Measurements from ENCODE around the gene LCP1.

The LCP1 gene

GRCh38 chr13:46202966-46203365, 21.0 kb upstream of the LCP1 start:
- Histone ChIP-seq H3K9me3 (ENCODE audit: control insufficient read depth in 2 of 2, low read length in 2 of 2) (no peaks in the 10 kb centered on the region), H3K27ac (ENCODE audit: low read length) (no peak overlapping the region), H3K4me1 (ENCODE audit: control insufficient read depth, insufficient read depth, low read length) (no peaks in the 10 kb centered on the region), H3K27me3 (ENCODE audit: control insufficient read depth in 1 of 2, insufficient read depth in 2 of 2, low read length in 2 of 2) (no peaks in the 10 kb centered on the region), H3K9ac (ENCODE audit: low read length in 2 of 2) (no peak overlapping the region), H3K4me3 (ENCODE audit: low read length in 2 of 2) (no peak overlapping the region), H3K36me3 (ENCODE audit: control insufficient read depth in 2 of 2, insufficient read depth in 2 of 2, low read length in 2 of 2) (no peaks in the 10 kb centered on the region)

GRCh38 chr13:46202188-46202795, 20.3 kb upstream of the LCP1 start:
- Histone ChIP-seq H3K27ac (ENCODE audit: low read length) (no peak overlapping the region), H3K4me1 (ENCODE audit: control insufficient read depth, insufficient read depth, low read length) (no peaks in the 10 kb centered on the region), H3K27me3 (ENCODE audit: control insufficient read depth in 1 of 2, insufficient read depth in 2 of 2, low read length in 2 of 2) (no peaks in the 10 kb centered on the region), H3K9me3 (ENCODE audit: control insufficient read depth in 2 of 2, low read length in 2 of 2) (no peaks in the 10 kb centered on the region), H3K4me3 (ENCODE audit: low read length in 2 of 2) (no peak overlapping the region), H3K36me3 (ENCODE audit: control insufficient read depth in 2 of 2, insufficient read depth in 2 of 2, low read length in 2 of 2) (no peaks in the 10 kb centered on the region), H3K9ac (ENCODE audit: low read length in 2 of 2) (no peak overlapping the region)

GRCh38 chr13:46198696-46199193, 16.8 kb upstream of the LCP1 start:
- Histone ChIP-seq H3K9ac (ENCODE audit: low read length in 2 of 2) (no peak overlapping the region), H3K27me3 (ENCODE audit: control insufficient read depth in 1 of 2, insufficient read depth in 2 of 2, low read length in 2 of 2) (no peaks in the 10 kb centered on the region), H3K36me3 (ENCODE audit: control insufficient read depth in 2 of 2, insufficient read depth in 2 of 2, low read length in 2 of 2) (no peaks in the 10 kb centered on the region), H3K4me3 (ENCODE audit: low read length in 2 of 2) (no peak overlapping the region), H3K27ac (ENCODE audit: low read length) (no peak overlapping the region), H3K4me1 (ENCODE audit: control insufficient read depth, insufficient read depth, low read length) (no peaks in the 10 kb centered on the region), H3K9me3 (ENCODE audit: control insufficient read depth in 2 of 2, low read length in 2 of 2) (no peaks in the 10 kb centered on the region)

- Histone ChIP-seq H3K27ac (ENCODE audit: low read length) (no peak overlapping the region), H3K9me3 (ENCODE audit: control insufficient read depth in 2 of 2, low read length in 2 of 2) (no peaks in the 10 kb centered on the region), H3K4me1 (ENCODE audit: control insufficient read depth, insufficient read depth, low read length) (no peaks in the 10 kb centered on the region), H3K36me3 (ENCODE audit: control insufficient read depth in 2 of 2, insufficient read depth in 2 of 2, low read length in 2 of 2) (no peaks in the 10 kb centered on the region), H3K4me3 (ENCODE audit: low read length in 2 of 2) (no peak overlapping the region), H3K27me3 (ENCODE audit: control insufficient read depth in 1 of 2, insufficient read depth in 2 of 2, low read length in 2 of 2) (no peaks in the 10 kb centered on the region), H3K9ac (ENCODE audit: low read length in 2 of 2) (no peak overlapping the region)
Observed at GRCh38 chr13:46197299-46198048, 15.5 kb upstream of the LCP1 start.

GRCh38 chr13:46195016-46195415, 13.0 kb upstream of the LCP1 start:
- no peak overlapping the region for H3K4me3 ChIP-seq (ENCODE audit: low read length in 2 of 2)
- no peak overlapping the region for H3K27ac ChIP-seq (ENCODE audit: low read length)
- no peaks in the 10 kb centered on the region for H3K4me1 ChIP-seq (ENCODE audit: control insufficient read depth, insufficient read depth, low read length)
- no peaks in the 10 kb centered on the region for H3K27me3 ChIP-seq (ENCODE audit: control insufficient read depth in 1 of 2, insufficient read depth in 2 of 2, low read length in 2 of 2)
- H3K9ac ChIP-seq (ENCODE audit: low read length in 2 of 2) = no peak overlapping the region
- H3K36me3 ChIP-seq (ENCODE audit: control insufficient read depth in 2 of 2, insufficient read depth in 2 of 2, low read length in 2 of 2) = no peaks in the 10 kb centered on the region
- no peaks in the 10 kb centered on the region for H3K9me3 ChIP-seq (ENCODE audit: control insufficient read depth in 2 of 2, low read length in 2 of 2)

GRCh38 chr13:46192412-46192811, 10.4 kb upstream of the LCP1 start:
- H3K4me3 ChIP-seq (ENCODE audit: low read length in 2 of 2) = no peak overlapping the region
- H3K27me3 ChIP-seq (ENCODE audit: control insufficient read depth in 1 of 2, insufficient read depth in 2 of 2, low read length in 2 of 2) = no peaks in the 10 kb centered on the region

GRCh38 chr13:46185634-46186033, 3.7 kb upstream of the LCP1 start:
- H3K4me1 ChIP-seq (ENCODE audit: control insufficient read depth, insufficient read depth, low read length) = no peaks in the 10 kb centered on the region
- H3K36me3 ChIP-seq (ENCODE audit: control insufficient read depth in 2 of 2, insufficient read depth in 2 of 2, low read length in 2 of 2) = no peaks in the 10 kb centered on the region
- H3K27me3 ChIP-seq (ENCODE audit: control insufficient read depth in 1 of 2, insufficient read depth in 2 of 2, low read length in 2 of 2) = no peaks in the 10 kb centered on the region
- no peaks in the 10 kb centered on the region for H3K9me3 ChIP-seq (ENCODE audit: control insufficient read depth in 2 of 2, low read length in 2 of 2)
- H3K27ac ChIP-seq (ENCODE audit: low read length) = no peak overlapping the region
- H3K4me3 ChIP-seq (ENCODE audit: low read length in 2 of 2) = no peak overlapping the region
- H3K9ac ChIP-seq (ENCODE audit: low read length in 2 of 2) = no peak overlapping the region

More at GRCh38 chr13:46192412-46192811, 10.4 kb upstream of the LCP1 start:
- H3K27ac ChIP-seq (ENCODE audit: low read length) = no peak overlapping the region
- H3K36me3 ChIP-seq (ENCODE audit: control insufficient read depth in 2 of 2, insufficient read depth in 2 of 2, low read length in 2 of 2) = no peaks in the 10 kb centered on the region
- no peak overlapping the region for H3K9ac ChIP-seq (ENCODE audit: low read length in 2 of 2)
- no peaks in the 10 kb centered on the region for H3K9me3 ChIP-seq (ENCODE audit: control insufficient read depth in 2 of 2, low read length in 2 of 2)
- no peaks in the 10 kb centered on the region for H3K4me1 ChIP-seq (ENCODE audit: control insufficient read depth, insufficient read depth, low read length)

GRCh38 chr13:46184277-46184699, 2.3 kb upstream of the LCP1 start:
- H3K36me3 ChIP-seq (ENCODE audit: control insufficient read depth in 2 of 2, insufficient read depth in 2 of 2, low read length in 2 of 2) = no peaks in the 10 kb centered on the region
- no peaks in the 10 kb centered on the region for H3K4me1 ChIP-seq (ENCODE audit: control insufficient read depth, insufficient read depth, low read length)
- no peaks in the 10 kb centered on the region for H3K27me3 ChIP-seq (ENCODE audit: control insufficient read depth in 1 of 2, insufficient read depth in 2 of 2, low read length in 2 of 2)
- H3K4me3 ChIP-seq (ENCODE audit: low read length in 2 of 2) = no peak overlapping the region
- no peak overlapping the region for H3K9ac ChIP-seq (ENCODE audit: low read length in 2 of 2)
- no peaks in the 10 kb centered on the region for H3K9me3 ChIP-seq (ENCODE audit: control insufficient read depth in 2 of 2, low read length in 2 of 2)
- H3K27ac ChIP-seq (ENCODE audit: low read length) = no peak overlapping the region

GRCh38 chr13:46183018-46183946, 1.3 kb upstream of the LCP1 start:
- Histone ChIP-seq H3K4me3 (ENCODE audit: low read length in 2 of 2) (no peak overlapping the region), H3K9me3 (ENCODE audit: control insufficient read depth in 2 of 2, low read length in 2 of 2) (no peaks in the 10 kb centered on the region), H3K36me3 (ENCODE audit: control insufficient read depth in 2 of 2, insufficient read depth in 2 of 2, low read length in 2 of 2) (no peaks in the 10 kb centered on the region), H3K27me3 (ENCODE audit: control insufficient read depth in 1 of 2, insufficient read depth in 2 of 2, low read length in 2 of 2) (no peaks in the 10 kb centered on the region), H3K4me1 (ENCODE audit: control insufficient read depth, insufficient read depth, low read length) (no peaks in the 10 kb centered on the region), H3K9ac (ENCODE audit: low read length in 2 of 2) (no peak overlapping the region), H3K27ac (ENCODE audit: low read length) (no peak overlapping the region)

- no peak overlapping the region for H3K27ac ChIP-seq (ENCODE audit: low read length)
Observed at GRCh38 chr13:46182491-46182877, 507 bp upstream of the LCP1 start.

More at GRCh38 chr13:46182491-46182877, 507 bp upstream of the LCP1 start:
- no peaks in the 10 kb centered on the region for H3K27me3 ChIP-seq (ENCODE audit: control insufficient read depth in 1 of 2, insufficient read depth in 2 of 2, low read length in 2 of 2)
- H3K4me3 ChIP-seq (ENCODE audit: low read length in 2 of 2) = no peak overlapping the region
- H3K9me3 ChIP-seq (ENCODE audit: control insufficient read depth in 2 of 2, low read length in 2 of 2) = no peaks in the 10 kb centered on the region
- H3K9ac ChIP-seq (ENCODE audit: low read length in 2 of 2) = no peak overlapping the region
- H3K36me3 ChIP-seq (ENCODE audit: control insufficient read depth in 2 of 2, insufficient read depth in 2 of 2, low read length in 2 of 2) = no peaks in the 10 kb centered on the region
- H3K4me1 ChIP-seq (ENCODE audit: control insufficient read depth, insufficient read depth, low read length) = no peaks in the 10 kb centered on the region

Data from stomach smooth muscle (tissue), 2 donors.